Stimulated activated CD8-positive, alpha-beta memory T cell treated with anti-CD3 and anti-CD28 coated beads, Interleukin-4, amount 100 ng/mL, for 1 hour (primary cell): ENCODE measurements around the gene NGEF.

ENCODE experiments used
- DNase-seq, 2 donors: peaks; one replicate each; pipeline ENCODE4 v3.0.0-alpha.2; 2020; ENCODE audit warnings: low read depth in 2 of 2, low spot score in 1 of 2

Gene NGEF

DNA sequence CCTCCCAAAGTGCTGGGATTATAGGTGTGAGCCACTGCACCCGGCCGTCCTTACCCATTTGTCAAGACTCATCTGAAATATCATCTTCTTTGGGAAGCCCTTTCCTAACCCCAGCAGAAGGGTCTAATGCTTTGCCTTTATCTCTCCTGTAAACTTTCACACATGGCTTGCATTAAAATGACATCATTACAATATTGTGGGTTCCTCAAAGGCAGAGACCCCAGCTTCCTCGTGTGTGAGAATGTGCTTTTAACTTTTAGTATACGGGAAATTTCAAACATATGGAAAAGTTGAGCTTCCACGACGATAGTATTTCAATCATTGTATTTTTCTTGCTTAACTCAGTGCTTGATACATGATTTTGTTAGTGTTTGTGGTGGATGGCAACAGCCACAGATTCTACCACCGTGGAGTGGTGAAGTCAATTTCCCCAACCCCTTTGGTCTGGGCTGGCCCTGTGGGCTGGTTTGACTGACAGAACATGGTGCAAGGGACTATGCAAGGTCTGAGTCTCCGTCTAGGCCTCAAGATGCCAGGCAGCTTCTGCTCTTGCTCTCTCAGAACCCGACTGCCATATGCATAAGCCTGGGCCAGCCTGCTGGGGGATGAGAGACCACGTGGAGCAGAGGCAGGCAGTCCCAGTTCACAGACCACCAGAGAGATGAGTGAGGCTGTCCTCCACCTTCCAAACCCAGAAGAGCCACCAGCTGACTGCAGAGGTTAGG, 39.9 kb downstream of the NGEF start:
- DNase-seq: no peak

DNA sequence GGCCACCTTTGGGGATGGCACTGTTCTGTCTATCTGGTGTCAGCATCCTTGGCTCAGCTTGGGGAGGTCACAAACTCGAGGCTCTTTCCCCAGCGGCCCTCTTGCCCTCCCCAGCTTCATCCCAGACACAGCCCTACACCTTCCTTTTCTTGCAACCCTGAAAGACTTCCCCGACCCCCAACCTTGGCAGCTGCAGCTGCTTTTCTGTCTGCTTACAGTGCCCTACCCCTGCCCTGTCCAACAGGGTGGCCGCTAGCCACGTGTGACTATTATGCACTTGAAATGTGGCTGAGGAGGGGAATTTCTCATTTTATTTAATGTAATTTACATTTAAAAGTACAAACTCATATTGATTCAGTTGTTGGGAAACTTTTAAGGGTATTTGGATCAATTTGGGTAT, 41.3 kb downstream of the NGEF start:
- DNase-seq: no peak

DNA sequence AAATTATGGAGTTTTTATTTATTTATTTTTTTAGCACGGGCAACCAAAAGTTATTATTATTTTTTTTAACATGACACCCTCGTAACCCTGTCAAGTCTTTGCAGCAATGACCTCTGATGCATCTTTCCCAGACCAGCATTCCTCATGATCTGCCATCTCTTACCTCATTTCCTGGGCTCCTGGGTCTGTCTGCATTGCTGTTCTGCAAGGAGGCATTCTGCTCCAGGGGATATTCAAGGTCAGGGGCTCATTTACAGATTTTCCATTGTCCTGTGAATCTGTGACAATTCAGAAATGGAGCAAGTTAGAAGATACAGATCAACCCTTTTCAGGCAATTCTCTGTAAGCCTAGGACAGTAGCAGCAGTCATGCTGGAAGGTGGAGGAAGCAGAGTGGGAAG, 43.0 kb downstream of the NGEF start:
- no peak for DNase-seq

DNA sequence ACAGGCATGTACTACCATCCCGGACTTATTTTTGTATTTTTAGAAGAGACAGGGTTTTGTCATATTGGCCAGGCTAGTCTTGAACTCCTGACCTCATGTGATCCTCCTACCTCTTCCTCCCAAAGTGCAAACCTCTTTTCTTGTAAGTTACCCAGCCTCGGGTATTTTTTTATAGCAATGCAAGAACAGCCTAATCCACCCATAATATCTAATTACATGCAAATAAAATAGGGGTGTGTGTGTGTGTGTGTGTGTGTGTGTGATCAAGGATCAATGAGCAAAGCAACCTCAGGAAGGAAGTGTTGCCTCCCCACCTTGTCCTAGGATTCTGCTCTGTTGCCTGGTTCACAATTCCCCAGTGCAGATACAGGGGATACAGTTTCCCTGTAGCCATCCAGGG, 45.6 kb downstream of the NGEF start:
- DNase-seq: no peak

DNA sequence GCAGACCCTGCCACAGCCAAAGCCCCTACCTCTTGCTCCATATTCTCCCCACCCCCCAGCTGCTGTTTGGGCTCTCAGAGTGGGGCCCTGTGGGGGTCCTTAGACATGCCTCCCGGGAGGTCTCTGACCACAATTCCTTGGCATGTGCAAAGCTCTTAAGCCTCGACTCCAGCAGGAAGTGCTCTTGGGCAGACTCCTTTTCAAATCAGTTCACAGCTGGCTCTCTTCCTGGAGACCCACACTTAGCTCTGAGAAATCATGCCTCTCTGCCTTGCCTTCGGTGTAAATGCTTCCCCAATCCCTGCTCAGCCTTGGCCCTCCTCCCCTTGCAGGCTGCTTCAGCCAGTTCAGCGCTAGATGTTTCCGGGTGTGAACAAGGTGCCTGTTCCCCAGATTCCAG, 46.9 kb downstream of the NGEF start:
- DNase-seq: no peak

DNA sequence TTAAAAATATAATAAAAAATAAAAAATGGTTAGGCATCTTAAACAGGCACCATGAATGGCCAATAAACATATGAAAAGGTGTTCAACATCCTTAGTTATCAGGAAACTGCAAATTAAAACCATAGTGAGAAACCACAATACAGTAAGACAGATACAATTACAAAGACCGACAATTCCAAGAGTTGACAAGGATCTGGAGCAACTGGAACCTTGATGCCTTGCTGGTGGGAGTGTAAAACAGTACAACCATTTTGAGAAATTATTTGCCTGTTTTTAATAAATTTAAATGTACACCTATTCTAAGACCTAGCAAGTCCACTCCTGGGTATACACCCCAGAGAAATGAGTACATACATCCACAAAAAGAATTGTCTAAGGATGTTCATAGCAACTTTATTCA, 49.1 kb downstream of the NGEF start:
- DNase-seq: no peak

DNA sequence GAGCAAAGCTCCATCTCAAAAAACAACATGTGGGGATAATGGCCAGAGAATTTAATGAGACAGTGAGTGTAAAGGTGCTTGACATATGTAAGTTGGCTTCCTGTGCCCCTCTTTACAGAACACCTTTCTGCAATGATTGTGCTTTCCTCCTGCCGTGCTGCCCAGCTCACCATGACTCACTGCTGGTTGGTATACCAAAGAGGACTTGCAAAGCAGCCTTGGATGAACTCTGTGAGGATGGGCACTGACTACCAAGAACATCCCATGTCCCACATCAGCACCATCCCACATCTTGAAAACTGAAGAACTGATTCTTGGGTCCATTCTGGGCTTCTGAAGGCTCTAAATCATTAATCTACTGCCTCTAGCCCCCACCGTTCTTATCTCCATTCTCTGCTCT, 52.2 kb downstream of the NGEF start:
- no peak for DNase-seq

DNA sequence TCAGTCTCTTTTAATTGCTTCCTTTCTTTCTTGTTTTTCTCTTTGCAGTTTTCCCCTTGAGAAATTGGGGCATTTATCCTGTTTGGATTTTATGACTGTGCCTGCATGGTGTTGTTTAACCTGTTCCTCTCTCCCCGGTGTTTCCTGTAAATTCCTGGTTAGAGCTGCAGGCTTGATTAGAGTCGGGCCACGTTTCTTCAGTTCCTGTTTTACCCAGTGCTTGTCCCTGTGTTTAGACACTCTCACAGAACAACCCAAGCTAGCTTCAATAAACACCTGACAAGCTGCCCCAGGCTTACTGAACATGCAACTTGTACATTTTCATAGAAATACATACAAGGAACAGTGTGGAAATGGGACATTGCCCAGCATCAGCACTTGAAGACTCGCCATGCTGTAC, 53.9 kb downstream of the NGEF start:
- DNase-seq: no peak

DNA sequence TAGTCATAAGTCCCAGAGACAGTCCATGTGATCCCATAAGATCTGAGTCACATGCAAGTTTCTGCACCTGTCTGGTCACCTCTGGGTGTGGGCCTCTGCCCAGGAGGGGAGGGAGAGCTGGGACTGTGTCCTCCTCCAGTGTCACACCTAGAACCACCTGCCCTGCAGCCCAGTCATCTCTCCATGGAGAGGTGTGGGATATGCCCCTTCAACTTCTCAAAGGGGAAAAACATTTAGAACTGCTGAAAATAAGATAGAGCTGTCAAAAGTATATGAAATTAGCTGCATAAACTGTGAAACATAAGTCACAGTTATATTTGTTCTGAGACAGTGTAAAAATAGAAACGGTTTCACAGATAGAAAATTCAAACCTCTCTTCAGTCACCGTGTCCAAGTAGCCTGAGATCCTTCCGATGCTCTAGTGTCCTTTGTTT, 55.4 kb downstream of the NGEF start:
- DNase-seq: no peak

DNA sequence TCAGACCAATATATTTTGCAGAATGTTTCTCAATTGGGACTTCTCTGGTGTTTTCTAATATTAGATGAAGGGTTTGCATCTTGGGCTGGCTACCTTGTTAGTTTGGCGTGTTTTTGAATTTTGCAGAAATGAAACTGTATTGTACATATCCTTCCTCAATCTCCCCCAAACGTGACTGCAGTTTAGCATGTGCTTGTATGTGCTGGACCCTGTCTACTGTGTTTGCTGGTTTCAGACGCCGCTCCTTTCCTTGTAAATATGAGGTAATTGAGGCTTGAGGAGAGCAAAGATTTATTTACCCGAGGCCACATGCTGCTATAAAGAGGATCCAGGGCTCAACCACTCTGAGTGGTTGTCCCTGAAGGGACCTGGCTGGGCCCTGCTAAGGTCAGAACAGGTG, 57.2 kb downstream of the NGEF start:
- DNase-seq: no peak

DNA sequence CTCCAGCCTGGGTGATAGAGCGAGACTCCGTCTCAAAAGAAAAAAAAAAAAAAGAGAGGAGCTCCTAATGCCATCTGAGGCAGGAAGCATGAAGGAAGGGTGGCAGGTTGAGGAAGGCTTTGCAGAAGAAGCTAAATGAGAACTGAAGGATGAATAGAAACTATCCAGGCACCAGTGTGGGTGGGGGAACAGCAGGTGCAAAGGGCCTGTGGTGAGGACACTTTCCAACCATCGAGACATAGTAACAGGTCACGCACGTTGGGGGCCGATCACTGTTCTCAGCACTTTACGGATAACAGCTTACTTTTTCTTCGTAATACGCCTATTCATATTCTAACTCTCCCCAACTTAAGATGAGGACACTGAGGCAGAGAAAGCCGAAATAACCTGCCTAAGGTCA, 58.4 kb downstream of the NGEF start:
- DNase-seq: no peak

DNA sequence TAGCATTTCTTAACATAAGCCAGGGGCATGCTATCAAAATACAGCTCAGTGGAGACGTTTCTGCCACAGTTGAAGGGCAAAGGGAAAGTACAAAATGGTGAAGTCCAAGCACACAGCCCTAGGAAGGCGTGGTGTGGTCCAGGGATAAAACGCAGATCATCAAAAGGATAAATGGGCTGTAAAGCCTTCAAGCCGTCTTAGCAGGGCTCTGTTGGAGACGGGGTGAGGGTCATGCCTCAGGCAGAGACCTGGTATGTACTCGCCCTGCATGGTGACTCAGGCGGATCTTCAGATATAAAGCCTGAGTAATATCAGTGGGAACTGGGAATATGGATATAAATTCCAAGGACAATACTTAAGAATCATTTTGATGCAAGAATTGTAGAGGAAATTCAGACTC, 61.2 kb downstream of the NGEF start:
- DNase-seq: no peak

DNA sequence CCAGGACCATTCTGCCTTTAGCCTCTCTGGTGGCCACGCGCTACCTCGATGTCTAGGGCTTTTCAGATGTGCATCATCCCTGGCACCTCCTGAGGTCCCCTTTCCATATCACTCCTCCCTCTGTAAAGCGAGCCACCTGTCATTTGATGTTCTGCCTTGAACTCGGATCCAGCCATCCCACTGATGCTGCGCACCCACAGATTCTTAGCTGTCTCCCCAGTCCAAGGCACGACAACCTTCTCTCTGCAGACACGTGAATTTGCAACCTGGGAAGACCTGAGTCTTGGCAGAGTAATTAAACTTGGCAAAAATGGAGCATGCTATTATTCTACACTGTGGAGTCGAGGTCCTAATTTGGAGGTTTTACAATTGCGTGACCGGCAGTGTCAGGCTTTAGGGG, 61.9 kb downstream of the NGEF start:
- no peak for DNase-seq

DNA sequence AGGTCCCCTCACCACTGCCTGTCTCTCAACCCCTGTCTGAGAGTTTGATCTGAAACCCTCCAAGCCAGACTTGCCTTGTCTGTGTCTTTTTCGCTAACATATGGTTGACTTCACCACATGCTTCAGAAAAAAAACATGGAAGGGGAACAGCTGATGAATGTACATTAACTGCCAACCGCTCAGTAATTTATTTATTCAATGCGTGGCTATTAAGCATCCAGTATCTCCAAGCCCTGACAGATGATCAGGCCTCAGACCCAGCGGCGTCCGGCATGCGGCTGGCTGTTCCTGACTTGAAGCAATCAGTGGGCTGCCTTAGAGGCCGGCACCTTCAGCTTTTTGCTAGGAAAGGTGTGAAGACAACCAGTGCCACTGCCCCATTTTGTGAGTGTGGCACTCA, 62.3 kb downstream of the NGEF start:
- DNase-seq: no peak

DNA sequence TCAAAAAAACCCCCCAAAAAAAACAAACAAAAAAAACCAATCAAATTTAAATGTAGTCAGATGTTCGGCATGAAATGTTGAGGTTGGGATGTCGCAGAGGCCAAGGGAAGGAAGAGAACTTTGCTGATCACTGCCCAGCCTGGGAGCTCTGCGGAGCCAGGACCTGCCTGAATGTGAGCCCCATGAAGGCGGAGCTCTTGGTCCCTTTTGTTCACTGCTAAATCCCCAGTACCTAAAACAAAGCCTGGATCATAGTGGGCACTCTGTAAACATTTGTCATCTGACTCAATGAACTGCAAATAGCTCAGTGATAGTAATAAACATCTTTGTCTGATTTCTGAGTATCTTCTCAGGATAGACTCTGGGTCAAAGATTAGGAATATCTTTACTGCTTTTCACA, 64.0 kb downstream of the NGEF start:
- DNase-seq: no peak

DNA sequence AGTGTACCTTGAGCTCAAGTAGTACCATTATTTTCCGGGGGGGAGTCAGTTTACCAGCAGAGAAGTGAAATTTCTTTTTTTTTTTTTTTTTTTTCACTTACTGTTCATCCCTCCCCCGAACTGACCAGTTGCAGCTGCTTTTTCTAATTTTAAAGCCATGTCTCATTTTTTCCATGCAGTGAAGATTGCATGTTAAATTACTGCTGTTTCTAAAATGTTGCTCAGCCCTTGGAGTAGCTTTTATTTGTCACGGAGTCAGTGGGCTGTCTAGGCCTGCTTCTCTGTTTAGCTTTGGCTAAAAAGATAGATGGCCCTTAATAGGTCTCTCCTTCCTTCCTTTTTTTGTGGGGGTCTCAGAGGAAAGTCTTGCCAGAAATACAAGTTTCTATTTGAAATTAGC, 70.2 kb downstream of the NGEF start:
- no peak for DNase-seq

DNA sequence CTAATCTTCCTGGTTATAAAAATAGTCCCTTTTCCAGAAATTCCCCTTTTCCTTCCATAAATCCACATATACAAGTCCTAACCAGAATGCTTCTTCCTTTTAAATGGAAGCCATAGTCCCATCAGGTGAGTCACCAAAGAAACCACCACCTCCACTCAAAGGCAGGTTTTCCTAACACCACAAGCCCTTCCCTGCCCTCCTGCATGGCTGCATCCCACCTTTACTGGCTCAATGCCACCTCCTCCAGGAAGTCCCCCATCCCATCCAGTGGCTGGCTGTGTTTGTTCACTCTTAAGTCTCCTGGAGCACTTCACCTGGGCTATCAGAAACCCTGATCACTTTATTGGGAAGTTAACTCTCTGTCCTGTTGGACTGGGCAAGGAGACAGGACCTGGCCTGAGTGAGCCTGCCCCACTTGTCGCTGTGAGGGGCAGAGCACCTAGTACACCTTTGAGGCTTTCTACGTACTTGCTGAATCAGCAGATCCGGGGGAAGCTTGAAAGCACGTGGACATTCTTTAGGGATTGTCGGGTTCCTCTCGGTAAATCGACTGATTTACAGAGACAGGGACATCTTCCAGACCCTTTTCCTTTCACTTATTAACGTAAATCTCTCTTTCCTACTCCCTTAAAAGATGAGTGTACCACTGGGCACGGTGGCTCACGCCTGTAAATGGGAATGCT, 71.0 kb downstream of the NGEF start:
- DNase-seq: no peak

DNA sequence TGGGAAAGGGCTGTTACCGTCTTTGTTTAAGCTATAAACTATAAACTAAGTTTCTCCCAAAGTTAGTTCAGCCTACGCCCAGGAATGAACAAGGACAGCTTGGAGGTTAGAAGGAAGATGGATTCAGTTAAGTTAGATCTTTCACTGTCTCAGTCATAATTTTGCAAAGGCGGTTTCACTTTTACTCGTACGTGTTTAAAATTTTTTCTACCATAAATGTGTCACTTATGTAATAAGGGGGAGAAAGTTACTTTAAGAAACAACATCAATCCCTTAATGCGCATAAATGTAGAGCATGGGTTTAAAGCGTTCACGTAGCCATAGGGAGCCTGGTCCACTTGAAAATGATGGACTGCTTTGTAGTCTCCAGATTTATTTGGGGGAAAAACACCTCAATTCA, 71.7 kb downstream of the NGEF start:
- no peak for DNase-seq

DNA sequence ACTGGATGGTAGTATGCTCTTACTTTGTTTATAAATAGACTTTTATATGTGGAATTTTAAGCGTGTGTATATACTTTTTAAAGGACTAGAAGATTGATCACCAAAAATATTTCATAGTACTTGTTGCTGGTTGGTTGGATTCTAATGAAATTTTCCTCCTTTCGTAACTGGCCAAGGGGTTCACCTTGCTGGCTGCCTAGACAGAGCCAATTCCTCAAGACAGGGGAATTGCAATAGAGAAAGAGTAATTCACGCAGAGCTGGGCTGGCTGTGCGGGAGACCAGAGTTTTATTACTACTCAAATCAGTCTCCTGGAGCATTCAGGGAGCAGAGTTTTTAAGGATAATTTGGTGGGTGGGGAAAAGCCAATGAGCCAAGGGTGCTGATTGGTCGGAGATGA, 72.3 kb downstream of the NGEF start:
- DNase-seq: no peak

DNA sequence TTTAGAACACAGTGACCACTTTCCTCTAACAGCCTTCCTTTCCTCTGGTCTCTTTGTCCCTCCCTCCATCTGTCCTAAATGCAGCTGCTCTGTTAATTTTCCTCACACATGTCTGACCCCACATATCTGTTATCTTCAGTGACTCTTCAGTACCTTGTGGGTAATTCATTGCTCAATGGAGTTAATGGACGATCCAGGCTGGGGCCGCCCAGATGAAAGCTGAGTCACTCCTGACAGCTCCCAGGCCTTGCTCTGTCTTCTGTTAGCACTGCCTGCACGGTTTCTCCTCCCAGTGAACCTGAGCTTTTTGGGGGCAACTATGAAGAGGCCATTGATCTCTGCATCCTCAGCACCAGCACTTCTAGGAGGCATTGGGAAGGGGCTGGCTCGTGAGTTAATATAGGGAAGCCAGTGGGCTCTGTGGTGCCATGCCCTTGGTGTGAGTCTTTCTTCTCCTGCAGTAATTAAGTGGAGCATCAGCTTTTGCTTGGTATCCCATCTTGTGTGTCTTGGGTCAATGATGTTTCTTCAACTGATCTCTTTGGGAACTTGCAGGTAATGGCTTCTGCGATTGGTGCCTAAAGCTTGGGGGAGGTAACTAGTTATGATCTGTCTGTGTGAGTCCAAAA, 75.7 kb downstream of the NGEF start:
- DNase-seq: no peak

DNA sequence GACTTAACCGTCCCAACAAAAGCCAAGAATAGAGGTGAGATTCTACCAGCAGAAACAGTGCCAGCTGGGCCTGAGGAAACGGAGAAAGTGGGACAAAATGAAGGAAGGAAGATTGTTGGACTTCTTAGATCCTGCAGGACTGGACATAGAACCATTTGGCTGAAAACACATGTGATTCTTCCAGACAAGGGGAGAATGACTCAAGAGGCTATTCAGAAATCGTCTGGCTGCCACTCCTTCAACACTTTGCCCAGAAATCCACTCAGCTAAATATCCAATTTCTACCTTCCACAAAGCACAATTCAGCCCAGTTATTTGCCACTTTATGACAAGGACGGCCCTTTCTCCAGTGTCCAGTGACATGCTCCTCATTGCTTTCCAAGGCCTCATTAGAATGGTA, 81.4 kb downstream of the NGEF start:
- DNase-seq: no peak

DNA sequence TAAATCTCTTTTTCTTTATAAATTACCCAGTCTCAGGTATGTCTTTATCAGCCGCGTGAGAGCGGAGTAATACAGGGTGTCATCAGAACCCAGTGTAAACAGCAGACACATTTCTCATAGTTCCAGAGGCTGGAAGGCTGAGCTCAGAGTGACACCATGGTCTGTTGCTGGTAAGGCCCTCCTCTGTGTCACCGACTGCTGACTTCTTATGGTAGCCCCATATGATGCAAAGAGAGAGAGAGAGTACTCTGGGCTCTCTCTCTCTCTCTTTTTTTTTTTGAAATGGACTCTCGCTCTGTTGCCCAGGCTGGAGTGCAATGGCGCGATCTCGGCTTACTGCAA, 83.0 kb downstream of the NGEF start:
- no peak for DNase-seq
